22Rv1 (cell line): ENCODE data around the gene PDGFA.

Experiments
- ZFX ChIP-seq: fragments of 450-650 bp; IDR thresholded peaks from 2 replicates; pipeline ENCODE4 v1.6.1; 2017; ENCODE audit warnings: antibody characterized with exemption, borderline replicate concordance
- TF ChIP-seq, protein P1 (sequence below): fragments of 450-650 bp; IDR thresholded peaks from 2 replicates; pipeline ENCODE4 v1.5.1; 2017; ENCODE audit warnings: mild to moderate bottlenecking

DNA sequence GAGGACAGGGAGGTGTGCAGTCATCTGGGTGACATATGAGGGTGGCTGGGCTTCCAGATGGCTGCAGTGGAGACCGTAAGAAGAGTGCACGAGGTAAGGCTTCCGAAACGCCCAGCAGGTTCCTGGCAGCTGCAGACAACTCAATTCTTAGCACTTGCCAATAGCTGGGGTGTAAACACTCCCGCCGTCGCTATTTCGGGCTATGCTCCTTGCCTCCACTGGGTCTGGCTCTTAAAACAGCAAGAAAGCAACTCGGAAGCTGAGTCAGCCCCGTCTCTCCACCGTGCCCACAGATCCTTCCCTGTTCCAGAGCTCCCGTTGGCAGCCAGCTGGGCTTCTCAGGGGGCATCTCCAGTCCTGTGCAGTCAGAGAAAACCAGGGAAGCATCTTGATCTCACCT lies 6.1 kb upstream of the PDGFA start:
- TF ChIP-seq, protein P1, sequence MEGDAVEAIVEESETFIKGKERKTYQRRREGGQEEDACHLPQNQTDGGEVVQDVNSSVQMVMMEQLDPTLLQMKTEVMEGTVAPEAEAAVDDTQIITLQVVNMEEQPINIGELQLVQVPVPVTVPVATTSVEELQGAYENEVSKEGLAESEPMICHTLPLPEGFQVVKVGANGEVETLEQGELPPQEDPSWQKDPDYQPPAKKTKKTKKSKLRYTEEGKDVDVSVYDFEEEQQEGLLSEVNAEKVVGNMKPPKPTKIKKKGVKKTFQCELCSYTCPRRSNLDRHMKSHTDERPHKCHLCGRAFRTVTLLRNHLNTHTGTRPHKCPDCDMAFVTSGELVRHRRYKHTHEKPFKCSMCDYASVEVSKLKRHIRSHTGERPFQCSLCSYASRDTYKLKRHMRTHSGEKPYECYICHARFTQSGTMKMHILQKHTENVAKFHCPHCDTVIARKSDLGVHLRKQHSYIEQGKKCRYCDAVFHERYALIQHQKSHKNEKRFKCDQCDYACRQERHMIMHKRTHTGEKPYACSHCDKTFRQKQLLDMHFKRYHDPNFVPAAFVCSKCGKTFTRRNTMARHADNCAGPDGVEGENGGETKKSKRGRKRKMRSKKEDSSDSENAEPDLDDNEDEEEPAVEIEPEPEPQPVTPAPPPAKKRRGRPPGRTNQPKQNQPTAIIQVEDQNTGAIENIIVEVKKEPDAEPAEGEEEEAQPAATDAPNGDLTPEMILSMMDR: no peak
- TF ChIP-seq ZFX: no peak
